ENCODE data around the gene TDRD7. TPM values are rescaled to one million over a fixed set of nuclear protein-coding genes. Genes with fewer than 3 reads are reported as not detected.

TDRD7 gene
- polyA plus RNA-seq, 1 donor (not counting 4 experiments of a cell fraction or from before 2014, with no cell fraction given), result 10.5 TPM

- FAIRE-seq (no peak), DNase-seq (ENCODE audit: low read depth, low spot score) (no peak)
- TF ChIP-seq EZH2 (IDR thresholded peaks at IDR 0.05; ENCODE audit: low read length) (no peak), CTCF (optimal IDR thresholded peaks at IDR 0.05 in 1 of 3, IDR thresholded peaks at IDR 0.05 in 1 of 3, conservative IDR thresholded peaks at IDR 0.05 in 1 of 3; ENCODE audit: extremely low read depth in 1 of 3, insufficient read depth in 2 of 3, low read length in 3 of 3) (no peak)
- H4K20me1 ChIP-seq (ENCODE audit: control insufficient read depth, extremely low read depth, insufficient read depth, low read length), result no peaks in the 10 kb centered on the region
- no peak overlapping the region for H3K4me2 ChIP-seq (ENCODE audit: control insufficient read depth, extremely low read depth, insufficient read depth, low read depth, low read length)
- no peak overlapping the region for H3K27ac ChIP-seq (ENCODE audit: control insufficient read depth, insufficient read depth, low read length)
- H3K36me3 ChIP-seq (ENCODE audit: control insufficient read depth in 2 of 2, extremely low read depth in 1 of 2, insufficient read depth in 2 of 2, low read length in 2 of 2), result peaks cover 0 to 3% of the 10 kb centered on the region in 2 experiments
- H3K4me1 ChIP-seq (ENCODE audit: control insufficient read depth, extremely low read depth, insufficient read depth, low read length), result no peaks in the 10 kb centered on the region
- no peaks in the 10 kb centered on the region for H3K9me3 ChIP-seq (ENCODE audit: control insufficient read depth, low read depth, low read length)
- no peak overlapping the region for H3K4me3 ChIP-seq (ENCODE audit: control insufficient read depth in 2 of 3, extremely low read depth in 1 of 3, insufficient read depth in 2 of 3, low read depth in 1 of 3, low read length in 3 of 3)
- no peak overlapping the region for H3K9ac ChIP-seq (ENCODE audit: control insufficient read depth, extremely low read depth, insufficient read depth, low read length)
- no peaks in the 10 kb centered on the region for H3K9me1 ChIP-seq (ENCODE audit: control insufficient read depth, extremely low read depth, insufficient read depth, low read length)
- no peaks in the 10 kb centered on the region for H3K27me3 ChIP-seq (ENCODE audit: control insufficient read depth, extremely low read depth, insufficient read depth, low read length)
- dilution Hi-C loops (cut with MboI; ENCODE audit: extremely low pct_ligation_motif_present, low sequenced_read_pairs), result no loop called here
- no peaks in the 10 kb centered on the region for H3K79me2 ChIP-seq (ENCODE audit: control insufficient read depth, insufficient read depth, low read length)
- no peak overlapping the region for H2AFZ ChIP-seq (ENCODE audit: control insufficient read depth, low read length)
Measured at GRCh38 chr9:97478301-97478981, 66.5 kb downstream of the TDRD7 start.

DNA sequence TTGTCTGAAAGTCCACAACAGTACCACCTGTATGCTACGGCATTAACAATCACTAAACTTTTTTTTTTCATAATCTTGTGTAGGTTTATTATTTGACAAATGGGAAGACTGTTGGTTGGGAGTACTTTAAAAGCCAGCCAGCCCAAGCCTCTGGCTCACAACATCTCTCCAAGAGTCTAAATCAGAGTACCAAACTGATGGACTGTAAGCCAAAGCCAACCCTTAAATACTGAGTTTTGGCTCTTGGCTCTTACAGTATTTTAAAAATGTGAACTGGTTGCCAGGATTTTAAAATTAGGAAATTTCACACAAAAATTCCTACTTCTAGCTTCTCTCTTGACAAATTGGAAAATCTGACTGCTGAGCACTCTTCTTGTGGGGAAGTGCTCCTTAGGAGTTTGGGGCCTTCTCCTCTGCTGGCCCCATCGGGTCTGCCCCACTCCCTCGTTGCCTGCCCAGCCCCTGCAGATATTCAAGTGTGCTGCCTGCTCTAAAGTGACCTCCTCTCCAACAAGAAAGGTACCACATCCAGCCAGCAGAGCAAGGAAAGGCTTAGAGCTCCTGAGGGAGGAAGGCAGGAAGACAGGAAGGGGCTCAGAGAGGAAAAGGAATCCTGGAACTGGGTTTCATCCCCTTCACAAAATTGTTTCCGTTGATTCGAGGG, 67.7 kb downstream of the TDRD7 start:
- no peak overlapping the region for H3K4me2 ChIP-seq (ENCODE audit: control insufficient read depth, extremely low read depth, insufficient read depth, low read depth, low read length)
- no peak overlapping the region for H3K27ac ChIP-seq (ENCODE audit: control insufficient read depth, insufficient read depth, low read length)
- H3K79me2 ChIP-seq (ENCODE audit: control insufficient read depth, insufficient read depth, low read length), result no peaks in the 10 kb centered on the region
- no peaks in the 10 kb centered on the region for H4K20me1 ChIP-seq (ENCODE audit: control insufficient read depth, extremely low read depth, insufficient read depth, low read length)
- no peak overlapping the region for H3K4me3 ChIP-seq (ENCODE audit: control insufficient read depth in 2 of 3, extremely low read depth in 1 of 3, insufficient read depth in 2 of 3, low read depth in 1 of 3, low read length in 3 of 3)
- dilution Hi-C loops (cut with MboI; ENCODE audit: extremely low pct_ligation_motif_present, low sequenced_read_pairs), result no loop called here
- H3K9me3 ChIP-seq (ENCODE audit: control insufficient read depth, low read depth, low read length), result no peaks in the 10 kb centered on the region
- H2AFZ ChIP-seq (ENCODE audit: control insufficient read depth, low read length), result no peak overlapping the region
- H3K4me1 ChIP-seq (ENCODE audit: control insufficient read depth, extremely low read depth, insufficient read depth, low read length), result no peaks in the 10 kb centered on the region
- H3K36me3 ChIP-seq (ENCODE audit: control insufficient read depth in 2 of 2, extremely low read depth in 1 of 2, insufficient read depth in 2 of 2, low read length in 2 of 2), result peaks cover 0 to 3% of the 10 kb centered on the region in 2 experiments
- no peaks in the 10 kb centered on the region for H3K9me1 ChIP-seq (ENCODE audit: control insufficient read depth, extremely low read depth, insufficient read depth, low read length)
- TF ChIP-seq EZH2 (IDR thresholded peaks at IDR 0.05; ENCODE audit: low read length), result no peak
- TF ChIP-seq CTCF (optimal IDR thresholded peaks at IDR 0.05 in 1 of 3, IDR thresholded peaks at IDR 0.05 in 1 of 3, conservative IDR thresholded peaks at IDR 0.05 in 1 of 3; ENCODE audit: extremely low read depth in 1 of 3, insufficient read depth in 2 of 3, low read length in 3 of 3), result no peak
- no peaks in the 10 kb centered on the region for H3K27me3 ChIP-seq (ENCODE audit: control insufficient read depth, extremely low read depth, insufficient read depth, low read length)
- no peak overlapping the region for H3K9ac ChIP-seq (ENCODE audit: control insufficient read depth, extremely low read depth, insufficient read depth, low read length)
- DNase-seq (ENCODE audit: low read depth, low spot score) (no peak), FAIRE-seq (no peak)

Data from keratinocyte (primary cell).